GM12872 (cell line): ENCODE data around the gene CDKL1.

ENCODE experiments used
- TF ChIP-seq, protein P1 (sequence below): IDR thresholded peaks from 3 replicates; pipeline ENCODE4 v1.5.1; 2011; ENCODE audit warnings: low read depth, mild to moderate bottlenecking, low read length, moderate library complexity; ENCODE audit not compliant: insufficient read depth

Gene CDKL1

DNA sequence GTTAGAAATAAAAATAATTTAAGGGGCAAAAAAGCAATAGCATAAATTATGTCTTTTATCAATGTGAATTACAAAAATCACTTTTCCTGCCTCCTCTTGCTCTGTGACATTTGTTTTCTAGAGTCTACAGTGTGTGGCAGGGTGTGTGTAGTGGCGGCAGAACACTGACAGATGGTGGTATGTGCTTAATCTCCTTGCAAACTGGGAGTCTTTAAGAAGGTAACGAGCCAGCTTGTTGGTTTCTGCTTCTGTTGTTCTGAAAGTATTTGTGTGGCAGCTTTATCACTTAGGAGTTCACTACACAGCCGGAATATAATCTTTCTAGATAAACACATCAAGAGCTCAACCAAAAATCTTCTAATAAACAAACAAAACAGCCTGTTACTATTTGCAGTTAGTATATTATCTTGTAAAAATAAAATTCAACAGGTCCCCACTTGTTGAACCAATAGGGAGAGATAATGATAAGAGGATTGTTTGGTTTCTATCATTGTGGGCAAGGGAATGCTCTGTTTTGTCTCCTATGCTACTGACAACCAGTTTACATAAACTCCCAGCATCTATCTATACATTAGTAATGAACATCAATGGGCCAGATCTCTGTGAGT, 13.0 kb downstream of the CDKL1 start:
- TF ChIP-seq, protein P1, sequence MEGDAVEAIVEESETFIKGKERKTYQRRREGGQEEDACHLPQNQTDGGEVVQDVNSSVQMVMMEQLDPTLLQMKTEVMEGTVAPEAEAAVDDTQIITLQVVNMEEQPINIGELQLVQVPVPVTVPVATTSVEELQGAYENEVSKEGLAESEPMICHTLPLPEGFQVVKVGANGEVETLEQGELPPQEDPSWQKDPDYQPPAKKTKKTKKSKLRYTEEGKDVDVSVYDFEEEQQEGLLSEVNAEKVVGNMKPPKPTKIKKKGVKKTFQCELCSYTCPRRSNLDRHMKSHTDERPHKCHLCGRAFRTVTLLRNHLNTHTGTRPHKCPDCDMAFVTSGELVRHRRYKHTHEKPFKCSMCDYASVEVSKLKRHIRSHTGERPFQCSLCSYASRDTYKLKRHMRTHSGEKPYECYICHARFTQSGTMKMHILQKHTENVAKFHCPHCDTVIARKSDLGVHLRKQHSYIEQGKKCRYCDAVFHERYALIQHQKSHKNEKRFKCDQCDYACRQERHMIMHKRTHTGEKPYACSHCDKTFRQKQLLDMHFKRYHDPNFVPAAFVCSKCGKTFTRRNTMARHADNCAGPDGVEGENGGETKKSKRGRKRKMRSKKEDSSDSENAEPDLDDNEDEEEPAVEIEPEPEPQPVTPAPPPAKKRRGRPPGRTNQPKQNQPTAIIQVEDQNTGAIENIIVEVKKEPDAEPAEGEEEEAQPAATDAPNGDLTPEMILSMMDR, result no peak

DNA sequence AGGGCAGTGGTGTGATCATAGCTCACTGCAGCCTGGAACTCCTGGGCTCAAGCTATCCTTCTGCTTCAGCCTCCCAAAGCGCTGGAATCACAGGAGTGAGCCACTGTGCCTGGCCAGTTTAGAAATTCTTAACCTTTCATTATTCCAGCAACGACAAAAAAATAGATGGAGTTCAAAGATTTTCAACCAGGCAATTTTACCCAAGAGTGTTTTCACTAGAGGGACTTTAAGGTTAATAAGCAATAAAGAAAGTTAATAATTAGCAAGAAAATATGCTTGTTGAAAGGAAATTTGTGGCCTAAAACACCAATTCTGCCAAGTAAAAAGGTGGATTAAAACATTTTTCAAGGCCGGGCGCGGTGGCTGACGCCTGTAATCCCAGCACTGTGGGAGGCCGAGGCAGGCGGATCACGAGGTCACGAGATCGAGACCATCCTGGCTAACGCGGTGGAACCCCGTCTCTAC, 14.8 kb downstream of the CDKL1 start:
- TF ChIP-seq, protein P1, result no peak

DNA sequence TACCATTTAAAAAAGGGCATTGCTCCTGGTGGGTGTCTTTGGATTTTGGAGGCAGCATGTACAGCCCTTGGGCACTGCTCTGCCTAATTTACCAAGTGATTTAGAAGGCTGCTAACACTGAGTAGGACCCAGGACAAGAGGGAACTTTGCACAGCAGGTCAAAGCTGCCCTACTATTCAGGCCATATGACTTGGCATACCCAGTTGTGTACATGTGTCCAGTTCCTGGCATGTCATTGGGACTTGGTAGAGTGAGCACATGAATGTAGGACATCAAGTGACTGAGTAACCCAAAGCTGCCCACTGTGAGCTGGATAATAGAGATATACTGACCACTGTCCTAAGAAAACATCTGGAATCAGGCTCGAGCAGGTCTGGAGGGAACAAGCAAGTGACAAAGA, 15.7 kb downstream of the CDKL1 start:
- TF ChIP-seq, protein P1, result no peak

DNA sequence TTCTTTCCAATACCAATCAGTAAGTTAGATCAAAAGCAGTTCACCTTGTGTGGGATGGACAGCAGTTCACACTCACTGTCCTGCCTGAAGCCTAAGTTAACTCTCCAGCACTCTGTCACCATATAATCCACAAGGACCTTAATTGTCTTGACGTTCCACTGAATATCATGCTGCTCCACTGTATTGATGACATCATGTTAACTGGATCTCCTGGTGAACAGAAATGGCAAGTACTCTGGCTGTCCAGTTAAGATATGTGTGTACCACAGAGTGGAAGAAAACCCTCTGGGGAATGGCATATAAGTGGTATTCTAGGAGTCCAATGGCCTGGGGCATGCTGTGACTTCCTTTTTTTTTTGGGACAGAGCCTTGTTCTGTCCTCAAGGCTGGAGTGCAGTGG, 16.2 kb downstream of the CDKL1 start:
- TF ChIP-seq, protein P1, result no peak

DNA sequence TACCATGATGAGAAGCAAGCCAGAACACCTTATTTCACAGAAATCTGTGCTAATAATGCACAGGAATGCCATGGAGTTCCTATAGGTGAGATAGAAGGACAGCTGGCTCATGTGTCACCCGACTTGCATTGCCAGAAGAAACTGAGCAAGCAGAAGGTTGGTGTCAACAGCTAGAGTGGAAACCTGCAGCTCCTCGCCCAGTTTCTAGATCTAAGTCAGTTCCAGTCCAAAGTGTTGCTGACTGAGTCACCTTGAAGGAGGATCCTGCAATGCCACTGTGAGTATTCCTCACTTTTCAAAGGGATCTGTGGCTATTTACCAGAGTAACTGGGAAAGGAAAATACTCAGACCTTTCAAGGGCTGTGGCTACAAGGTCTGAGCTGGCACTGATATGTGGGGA, 17.1 kb downstream of the CDKL1 start:
- TF ChIP-seq, protein P1, result no peak

DNA sequence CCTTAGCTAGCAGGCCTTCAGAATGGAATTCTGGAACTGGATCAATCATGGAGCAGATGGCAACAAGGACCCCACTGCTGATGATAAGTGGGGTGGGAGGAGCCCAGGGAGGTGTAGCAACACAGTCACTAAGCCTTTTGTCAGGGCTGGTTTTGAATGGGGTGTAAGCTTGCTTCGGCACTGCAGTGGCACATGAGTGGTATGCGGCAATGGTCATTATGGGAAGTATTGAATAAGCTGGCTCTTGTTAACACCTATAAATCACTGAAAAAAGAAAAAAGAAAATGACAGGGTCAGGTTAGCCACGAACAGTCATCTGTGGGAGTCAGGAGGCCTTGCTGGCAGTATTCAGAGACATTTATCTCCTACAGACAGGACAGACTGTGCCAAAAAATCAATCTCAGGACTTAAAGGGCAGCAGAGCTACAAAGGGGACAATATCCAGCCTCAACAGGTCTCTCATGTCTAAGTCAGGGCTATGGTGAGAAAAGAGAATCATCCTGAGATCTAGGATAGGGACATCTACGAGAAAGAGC, 19.1 kb downstream of the CDKL1 start:
- TF ChIP-seq, protein P1, result no peak

DNA sequence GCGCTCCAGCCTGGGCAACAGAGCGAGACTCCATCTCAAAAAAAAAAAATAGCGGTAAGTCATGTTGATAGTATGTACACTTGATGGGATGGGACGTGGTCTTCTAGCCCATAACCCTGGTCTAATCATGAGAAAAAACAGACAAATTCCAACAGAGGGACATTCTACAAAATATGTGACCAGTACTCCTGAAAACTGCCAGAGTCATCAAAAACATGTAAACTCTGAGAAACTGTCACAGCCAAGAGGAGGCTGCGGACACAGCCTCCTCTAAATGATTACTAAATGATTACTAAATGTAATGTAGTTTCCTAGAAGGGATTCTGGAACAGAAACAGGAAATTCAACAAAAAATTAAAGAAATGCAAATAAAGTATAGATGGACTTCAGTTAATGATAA, 20.9 kb downstream of the CDKL1 start:
- TF ChIP-seq, protein P1, result no peak
